SK-N-SH (cell line): ENCODE results near the gene CCDC61.

Experiments
- MEF2A ChIP-seq: IDR thresholded peaks from 2 replicates; pipeline ENCODE4 v1.4.0; 2012; ENCODE audit warnings: low read depth, borderline replicate concordance
- TF ChIP-seq, protein P1 (sequence below): fragments of 200-600 bp; sonication (generic); IDR thresholded peaks from 2 replicates; pipeline ENCODE4 v1.6.1; 2017; ENCODE audit warnings: antibody characterized with exemption, mild to moderate bottlenecking, moderate library complexity

DNA sequence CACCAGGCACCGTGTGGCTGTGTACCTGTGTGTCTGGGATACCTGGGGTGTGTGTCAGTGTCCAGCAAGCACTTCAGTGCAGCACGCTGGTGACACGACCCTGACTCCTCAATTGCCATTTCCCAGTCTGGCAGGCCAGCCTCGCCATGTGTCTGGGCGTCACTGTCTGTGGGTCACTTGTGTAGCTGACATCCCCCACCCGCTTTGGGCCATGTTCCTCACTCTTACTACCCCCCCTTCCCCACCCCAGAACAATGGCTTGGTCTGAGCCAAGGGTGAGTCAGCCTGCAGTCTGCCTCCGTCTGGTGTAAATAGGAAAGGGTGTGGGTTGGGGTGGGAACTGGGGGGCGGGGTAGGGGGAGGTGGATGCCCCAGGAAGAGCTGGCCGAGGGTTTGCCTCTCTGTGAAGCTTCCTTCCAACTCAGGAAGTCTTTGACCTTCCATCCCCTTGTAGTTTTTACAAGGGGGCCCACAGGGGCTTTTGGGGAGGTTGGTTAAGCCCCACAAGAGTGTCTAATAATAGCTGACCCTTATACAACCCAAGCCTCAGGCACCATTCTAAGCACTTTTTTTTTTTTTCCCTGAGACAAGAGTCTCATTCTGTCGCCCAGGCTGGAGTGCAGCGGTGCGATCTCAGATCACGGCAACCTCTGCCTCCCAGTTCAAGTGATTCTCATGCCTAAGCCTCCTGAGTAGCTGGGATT, 39.2 kb upstream of the CCDC61 start:
- TF ChIP-seq, protein P1, sequence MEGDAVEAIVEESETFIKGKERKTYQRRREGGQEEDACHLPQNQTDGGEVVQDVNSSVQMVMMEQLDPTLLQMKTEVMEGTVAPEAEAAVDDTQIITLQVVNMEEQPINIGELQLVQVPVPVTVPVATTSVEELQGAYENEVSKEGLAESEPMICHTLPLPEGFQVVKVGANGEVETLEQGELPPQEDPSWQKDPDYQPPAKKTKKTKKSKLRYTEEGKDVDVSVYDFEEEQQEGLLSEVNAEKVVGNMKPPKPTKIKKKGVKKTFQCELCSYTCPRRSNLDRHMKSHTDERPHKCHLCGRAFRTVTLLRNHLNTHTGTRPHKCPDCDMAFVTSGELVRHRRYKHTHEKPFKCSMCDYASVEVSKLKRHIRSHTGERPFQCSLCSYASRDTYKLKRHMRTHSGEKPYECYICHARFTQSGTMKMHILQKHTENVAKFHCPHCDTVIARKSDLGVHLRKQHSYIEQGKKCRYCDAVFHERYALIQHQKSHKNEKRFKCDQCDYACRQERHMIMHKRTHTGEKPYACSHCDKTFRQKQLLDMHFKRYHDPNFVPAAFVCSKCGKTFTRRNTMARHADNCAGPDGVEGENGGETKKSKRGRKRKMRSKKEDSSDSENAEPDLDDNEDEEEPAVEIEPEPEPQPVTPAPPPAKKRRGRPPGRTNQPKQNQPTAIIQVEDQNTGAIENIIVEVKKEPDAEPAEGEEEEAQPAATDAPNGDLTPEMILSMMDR: no peak
- TF ChIP-seq MEF2A: no peak
